Vagina (tissue), 2 donors: Measurements from ENCODE around the gene COQ8A.

Experiments
- POLR2A ChIP-seq, 2 donors: fragments of 450-650 bp; IDR thresholded peaks; one replicate each; pipeline ENCODE4 v1.6.1; 2017; ENCODE audit warnings: antibody characterized with exemption in 2 of 2, mild to moderate bottlenecking in 2 of 2, moderate library complexity in 2 of 2
- TF ChIP-seq, protein P1 (sequence below), 3 experiments: fragments of 450-650 bp in 2 of 3; fragments of 200-600 bp in 1 of 3; sonication (generic) in 1 of 3; IDR thresholded peaks; one replicate each; pipeline ENCODE4 v1.5.1; 2017 to 2019; ENCODE audit warnings: antibody characterized with exemption in 3 of 3, mild to moderate bottlenecking in 2 of 3, moderate library complexity in 2 of 3

DNA sequence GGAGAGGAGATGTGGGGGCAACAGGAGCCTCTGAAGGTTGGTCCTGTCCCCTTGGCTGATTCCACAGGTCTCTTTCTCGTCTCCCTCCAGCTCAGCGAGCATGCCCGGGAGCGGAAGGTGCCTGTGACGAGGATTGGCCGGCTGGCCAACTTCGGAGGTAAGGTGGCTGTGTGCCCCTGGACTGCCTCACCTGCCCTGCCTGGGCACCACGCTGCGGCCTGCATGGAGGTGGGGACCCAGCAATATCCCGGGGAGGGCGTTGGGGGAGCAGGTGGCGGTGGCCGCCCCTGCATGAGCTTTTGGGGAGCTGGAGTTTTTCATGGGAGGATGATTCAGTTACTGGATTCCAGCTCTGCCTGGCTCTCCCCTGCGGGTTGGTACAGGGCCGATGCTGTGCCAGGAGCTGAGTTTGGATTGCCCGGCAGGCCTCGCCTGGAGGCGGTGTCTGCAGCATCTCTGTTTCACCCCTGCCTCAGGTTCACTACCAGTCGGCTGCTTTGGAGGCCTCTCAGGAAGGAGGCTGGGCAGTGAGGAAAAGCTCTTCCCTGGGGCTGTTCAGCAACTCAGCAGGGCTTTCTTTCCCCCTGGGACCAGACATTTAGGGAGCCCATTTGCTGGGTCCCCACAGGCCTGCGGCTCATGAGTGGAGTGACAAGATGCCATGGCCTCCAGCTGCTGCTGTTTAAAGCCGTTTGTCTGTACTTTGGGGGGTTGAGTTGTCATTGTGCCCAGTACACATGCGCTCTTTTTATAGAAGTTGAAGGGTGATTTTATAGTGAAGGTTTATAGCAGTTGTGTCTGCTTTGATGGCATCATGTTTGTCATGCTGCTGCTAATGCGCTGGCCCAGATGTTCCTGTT is 25.7 kb downstream of the COQ8A start:
- TF ChIP-seq, protein P1, sequence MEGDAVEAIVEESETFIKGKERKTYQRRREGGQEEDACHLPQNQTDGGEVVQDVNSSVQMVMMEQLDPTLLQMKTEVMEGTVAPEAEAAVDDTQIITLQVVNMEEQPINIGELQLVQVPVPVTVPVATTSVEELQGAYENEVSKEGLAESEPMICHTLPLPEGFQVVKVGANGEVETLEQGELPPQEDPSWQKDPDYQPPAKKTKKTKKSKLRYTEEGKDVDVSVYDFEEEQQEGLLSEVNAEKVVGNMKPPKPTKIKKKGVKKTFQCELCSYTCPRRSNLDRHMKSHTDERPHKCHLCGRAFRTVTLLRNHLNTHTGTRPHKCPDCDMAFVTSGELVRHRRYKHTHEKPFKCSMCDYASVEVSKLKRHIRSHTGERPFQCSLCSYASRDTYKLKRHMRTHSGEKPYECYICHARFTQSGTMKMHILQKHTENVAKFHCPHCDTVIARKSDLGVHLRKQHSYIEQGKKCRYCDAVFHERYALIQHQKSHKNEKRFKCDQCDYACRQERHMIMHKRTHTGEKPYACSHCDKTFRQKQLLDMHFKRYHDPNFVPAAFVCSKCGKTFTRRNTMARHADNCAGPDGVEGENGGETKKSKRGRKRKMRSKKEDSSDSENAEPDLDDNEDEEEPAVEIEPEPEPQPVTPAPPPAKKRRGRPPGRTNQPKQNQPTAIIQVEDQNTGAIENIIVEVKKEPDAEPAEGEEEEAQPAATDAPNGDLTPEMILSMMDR (IDR thresholded peaks at IDR 0.05): no peak
- no peak for TF ChIP-seq POLR2A (IDR thresholded peaks at IDR 0.05)
